ENCODE data around the gene TTC27. TPM values are rescaled to one million over a fixed set of nuclear protein-coding genes. Genes with fewer than 3 reads are reported as not detected.
"Not testable (repeated sequence)": the region's sequence is repeated elsewhere in the genome, so short reads cannot be mapped to it uniquely, and the experiment has no call there.

The TTC27 gene
- total RNA-seq, 1 experiment from 2014 or later, result 25.1 TPM

GRCh38 chr2:32632089-32632488 lies 4.2 kb downstream of the TTC27 start:
- TF ChIP-seq GABPB1 (CRISPR knock-in tag; IDR thresholded peaks at IDR 0.05), result no peak
- TF ChIP-seq, protein P1, sequence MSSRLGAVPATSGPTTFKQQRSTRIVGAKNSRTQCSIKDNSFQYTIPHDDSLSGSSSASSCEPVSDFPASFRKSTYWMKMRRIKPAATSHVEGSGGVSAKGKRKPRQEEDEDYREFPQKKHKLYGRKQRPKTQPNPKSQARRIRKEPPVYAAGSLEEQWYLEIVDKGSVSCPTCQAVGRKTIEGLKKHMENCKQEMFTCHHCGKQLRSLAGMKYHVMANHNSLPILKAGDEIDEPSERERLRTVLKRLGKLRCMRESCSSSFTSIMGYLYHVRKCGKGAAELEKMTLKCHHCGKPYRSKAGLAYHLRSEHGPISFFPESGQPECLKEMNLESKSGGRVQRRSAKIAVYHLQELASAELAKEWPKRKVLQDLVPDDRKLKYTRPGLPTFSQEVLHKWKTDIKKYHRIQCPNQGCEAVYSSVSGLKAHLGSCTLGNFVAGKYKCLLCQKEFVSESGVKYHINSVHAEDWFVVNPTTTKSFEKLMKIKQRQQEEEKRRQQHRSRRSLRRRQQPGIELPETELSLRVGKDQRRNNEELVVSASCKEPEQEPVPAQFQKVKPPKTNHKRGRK (CRISPR knock-in tag; IDR thresholded peaks at IDR 0.05; ENCODE audit: borderline replicate concordance), result no peak
- TF ChIP-seq, protein P2, sequence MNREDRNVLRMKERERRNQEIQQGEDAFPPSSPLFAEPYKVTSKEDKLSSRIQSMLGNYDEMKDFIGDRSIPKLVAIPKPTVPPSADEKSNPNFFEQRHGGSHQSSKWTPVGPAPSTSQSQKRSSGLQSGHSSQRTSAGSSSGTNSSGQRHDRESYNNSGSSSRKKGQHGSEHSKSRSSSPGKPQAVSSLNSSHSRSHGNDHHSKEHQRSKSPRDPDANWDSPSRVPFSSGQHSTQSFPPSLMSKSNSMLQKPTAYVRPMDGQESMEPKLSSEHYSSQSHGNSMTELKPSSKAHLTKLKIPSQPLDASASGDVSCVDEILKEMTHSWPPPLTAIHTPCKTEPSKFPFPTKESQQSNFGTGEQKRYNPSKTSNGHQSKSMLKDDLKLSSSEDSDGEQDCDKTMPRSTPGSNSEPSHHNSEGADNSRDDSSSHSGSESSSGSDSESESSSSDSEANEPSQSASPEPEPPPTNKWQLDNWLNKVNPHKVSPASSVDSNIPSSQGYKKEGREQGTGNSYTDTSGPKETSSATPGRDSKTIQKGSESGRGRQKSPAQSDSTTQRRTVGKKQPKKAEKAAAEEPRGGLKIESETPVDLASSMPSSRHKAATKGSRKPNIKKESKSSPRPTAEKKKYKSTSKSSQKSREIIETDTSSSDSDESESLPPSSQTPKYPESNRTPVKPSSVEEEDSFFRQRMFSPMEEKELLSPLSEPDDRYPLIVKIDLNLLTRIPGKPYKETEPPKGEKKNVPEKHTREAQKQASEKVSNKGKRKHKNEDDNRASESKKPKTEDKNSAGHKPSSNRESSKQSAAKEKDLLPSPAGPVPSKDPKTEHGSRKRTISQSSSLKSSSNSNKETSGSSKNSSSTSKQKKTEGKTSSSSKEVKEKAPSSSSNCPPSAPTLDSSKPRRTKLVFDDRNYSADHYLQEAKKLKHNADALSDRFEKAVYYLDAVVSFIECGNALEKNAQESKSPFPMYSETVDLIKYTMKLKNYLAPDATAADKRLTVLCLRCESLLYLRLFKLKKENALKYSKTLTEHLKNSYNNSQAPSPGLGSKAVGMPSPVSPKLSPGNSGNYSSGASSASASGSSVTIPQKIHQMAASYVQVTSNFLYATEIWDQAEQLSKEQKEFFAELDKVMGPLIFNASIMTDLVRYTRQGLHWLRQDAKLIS (CRISPR knock-in tag; IDR thresholded peaks at IDR 0.05; ENCODE audit: borderline replicate concordance), result no peak
- ChIA-PET CTCF (no interaction called here), POLR2A (no interaction called here)
- Mint-ChIP-seq H3K27ac (no peak overlapping the region), H3K36me3 (peaks cover 13% of the 10 kb centered on the region), H3K27me3 (ENCODE audit: low read depth) (no peaks in the 10 kb centered on the region), H3K4me1 (peaks cover 6% of the 10 kb centered on the region), H3K4me3 (no peak overlapping the region), H3K9me3 (no peaks in the 10 kb centered on the region)
- DNase-seq (ENCODE audit: low spot score), result no peak
- no peak for ATAC-seq

DNA sequence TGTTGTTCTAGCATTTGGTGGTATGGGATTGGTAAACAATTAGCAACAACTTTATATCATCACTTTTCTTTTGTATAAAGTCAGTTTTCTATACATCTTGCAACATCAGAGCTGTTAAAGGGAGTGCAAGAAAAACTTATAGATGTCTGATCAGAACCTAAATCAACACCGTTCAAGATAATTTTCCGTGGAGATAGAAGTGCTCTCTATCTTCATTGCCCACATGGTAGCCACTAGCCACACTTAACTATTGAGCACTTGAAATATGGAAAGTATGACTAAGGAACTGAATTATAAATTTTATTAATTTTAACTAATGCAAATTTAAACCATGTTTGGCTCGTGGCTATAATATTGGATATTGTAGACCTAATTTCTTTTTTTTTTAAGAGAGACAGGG lies 5.2 kb downstream of the TTC27 start:
- Mint-ChIP-seq H3K36me3 (peaks cover 16% of the 10 kb centered on the region), H3K27me3 (ENCODE audit: low read depth) (no peaks in the 10 kb centered on the region), H3K9me3 (no peaks in the 10 kb centered on the region), H3K4me1 (peaks cover 3% of the 10 kb centered on the region), H3K27ac (no peak overlapping the region), H3K4me3 (no peak overlapping the region)
- ATAC-seq (no peak), DNase-seq (ENCODE audit: low spot score) (no peak)
- ChIA-PET POLR2A (no interaction called here), CTCF (no interaction called here)
- TF ChIP-seq CBFB (CRISPR knock-in tag; IDR thresholded peaks at IDR 0.05; ENCODE audit: low read depth) (no peak), TCF7 (CRISPR knock-in tag; IDR thresholded peaks at IDR 0.05; ENCODE audit: low read depth) (no peak), NR2C2 (CRISPR knock-in tag; IDR thresholded peaks at IDR 0.05) (no peak), JUN (CRISPR knock-in tag; IDR thresholded peaks at IDR 0.05) (no peak), ZNF219 (CRISPR knock-in tag; IDR thresholded peaks at IDR 0.05; ENCODE audit: borderline replicate concordance) (no peak), ESRRA (CRISPR knock-in tag; IDR thresholded peaks at IDR 0.05; ENCODE audit: borderline replicate concordance) (no peak)
- TF ChIP-seq, protein P3, sequence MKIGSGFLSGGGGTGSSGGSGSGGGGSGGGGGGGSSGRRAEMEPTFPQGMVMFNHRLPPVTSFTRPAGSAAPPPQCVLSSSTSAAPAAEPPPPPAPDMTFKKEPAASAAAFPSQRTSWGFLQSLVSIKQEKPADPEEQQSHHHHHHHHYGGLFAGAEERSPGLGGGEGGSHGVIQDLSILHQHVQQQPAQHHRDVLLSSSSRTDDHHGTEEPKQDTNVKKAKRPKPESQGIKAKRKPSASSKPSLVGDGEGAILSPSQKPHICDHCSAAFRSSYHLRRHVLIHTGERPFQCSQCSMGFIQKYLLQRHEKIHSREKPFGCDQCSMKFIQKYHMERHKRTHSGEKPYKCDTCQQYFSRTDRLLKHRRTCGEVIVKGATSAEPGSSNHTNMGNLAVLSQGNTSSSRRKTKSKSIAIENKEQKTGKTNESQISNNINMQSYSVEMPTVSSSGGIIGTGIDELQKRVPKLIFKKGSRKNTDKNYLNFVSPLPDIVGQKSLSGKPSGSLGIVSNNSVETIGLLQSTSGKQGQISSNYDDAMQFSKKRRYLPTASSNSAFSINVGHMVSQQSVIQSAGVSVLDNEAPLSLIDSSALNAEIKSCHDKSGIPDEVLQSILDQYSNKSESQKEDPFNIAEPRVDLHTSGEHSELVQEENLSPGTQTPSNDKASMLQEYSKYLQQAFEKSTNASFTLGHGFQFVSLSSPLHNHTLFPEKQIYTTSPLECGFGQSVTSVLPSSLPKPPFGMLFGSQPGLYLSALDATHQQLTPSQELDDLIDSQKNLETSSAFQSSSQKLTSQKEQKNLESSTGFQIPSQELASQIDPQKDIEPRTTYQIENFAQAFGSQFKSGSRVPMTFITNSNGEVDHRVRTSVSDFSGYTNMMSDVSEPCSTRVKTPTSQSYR (CRISPR knock-in tag; IDR thresholded peaks at IDR 0.05), result no peak

- peaks cover 31% of the 10 kb centered on the region for H3K36me3 Mint-ChIP-seq
- H3K27ac Mint-ChIP-seq; H3K9me3 Mint-ChIP-seq; CTCF ChIA-PET; H3K4me1 Mint-ChIP-seq; DNase-seq (ENCODE audit: low spot score); POLR2A ChIA-PET; H3K27me3 Mint-ChIP-seq (ENCODE audit: low read depth); ATAC-seq; H3K4me3 Mint-ChIP-seq: not testable (repeated sequence)
Measured at GRCh38 chr2:32638548-32638947, 10.7 kb downstream of the TTC27 start.

GRCh38 chr2:32641180-32641579 lies 13.3 kb downstream of the TTC27 start:
- Mint-ChIP-seq H3K27me3 (ENCODE audit: low read depth) (no peaks in the 10 kb centered on the region), H3K9me3 (no peaks in the 10 kb centered on the region), H3K4me1 (no peaks in the 10 kb centered on the region), H3K4me3 (no peak overlapping the region), H3K27ac (no peak overlapping the region), H3K36me3 (peaks cover 33% of the 10 kb centered on the region)
- DNase-seq (ENCODE audit: low spot score) (no peak), ATAC-seq (no peak)
- ChIA-PET POLR2A (no interaction called here), CTCF (no interaction called here)
- TF ChIP-seq NFE2L1 (CRISPR knock-in tag; IDR thresholded peaks at IDR 0.05) (no peak), OVOL2 (CRISPR knock-in tag; IDR thresholded peaks at IDR 0.05; ENCODE audit: borderline replicate concordance) (no peak), E2F1 (CRISPR knock-in tag; IDR thresholded peaks at IDR 0.05) (no peak), ATF2 (CRISPR knock-in tag; IDR thresholded peaks at IDR 0.05; ENCODE audit: borderline replicate concordance, low read depth) (no peak)
- TF ChIP-seq, protein P4, sequence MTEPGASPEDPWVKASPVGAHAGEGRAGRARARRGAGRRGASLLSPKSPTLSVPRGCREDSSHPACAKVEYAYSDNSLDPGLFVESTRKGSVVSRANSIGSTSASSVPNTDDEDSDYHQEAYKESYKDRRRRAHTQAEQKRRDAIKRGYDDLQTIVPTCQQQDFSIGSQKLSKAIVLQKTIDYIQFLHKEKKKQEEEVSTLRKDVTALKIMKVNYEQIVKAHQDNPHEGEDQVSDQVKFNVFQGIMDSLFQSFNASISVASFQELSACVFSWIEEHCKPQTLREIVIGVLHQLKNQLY (CRISPR knock-in tag; IDR thresholded peaks at IDR 0.05), result no peak
- TF ChIP-seq, protein P5, sequence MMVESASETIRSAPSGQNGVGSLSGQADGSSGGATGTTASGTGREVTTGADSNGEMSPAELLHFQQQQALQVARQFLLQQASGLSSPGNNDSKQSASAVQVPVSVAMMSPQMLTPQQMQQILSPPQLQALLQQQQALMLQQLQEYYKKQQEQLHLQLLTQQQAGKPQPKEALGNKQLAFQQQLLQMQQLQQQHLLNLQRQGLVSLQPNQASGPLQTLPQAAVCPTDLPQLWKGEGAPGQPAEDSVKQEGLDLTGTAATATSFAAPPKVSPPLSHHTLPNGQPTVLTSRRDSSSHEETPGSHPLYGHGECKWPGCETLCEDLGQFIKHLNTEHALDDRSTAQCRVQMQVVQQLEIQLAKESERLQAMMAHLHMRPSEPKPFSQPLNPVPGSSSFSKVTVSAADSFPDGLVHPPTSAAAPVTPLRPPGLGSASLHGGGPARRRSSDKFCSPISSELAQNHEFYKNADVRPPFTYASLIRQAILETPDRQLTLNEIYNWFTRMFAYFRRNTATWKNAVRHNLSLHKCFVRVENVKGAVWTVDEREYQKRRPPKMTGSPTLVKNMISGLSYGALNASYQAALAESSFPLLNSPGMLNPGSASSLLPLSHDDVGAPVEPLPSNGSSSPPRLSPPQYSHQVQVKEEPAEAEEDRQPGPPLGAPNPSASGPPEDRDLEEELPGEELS (CRISPR knock-in tag; IDR thresholded peaks at IDR 0.05), result no peak

Data from WTC11 (cell line).